NCI-H2171 treated with DMSO at 0.1 percent for 48 hours (cell line): ENCODE data around the gene DAAM2.

ENCODE experiments used
- DNase-seq: peaks from one replicate; lab custom pipeline; 2025; lab: John Stamatoyannopoulos, UW

Gene DAAM2

GRCh38 chr6:39909701-39910100, 117.5 kb downstream of the DAAM2 start:
- DNase-seq, result no peak

GRCh38 chr6:39910164-39910563, 118.0 kb downstream of the DAAM2 start:
- no peak for DNase-seq

DNA sequence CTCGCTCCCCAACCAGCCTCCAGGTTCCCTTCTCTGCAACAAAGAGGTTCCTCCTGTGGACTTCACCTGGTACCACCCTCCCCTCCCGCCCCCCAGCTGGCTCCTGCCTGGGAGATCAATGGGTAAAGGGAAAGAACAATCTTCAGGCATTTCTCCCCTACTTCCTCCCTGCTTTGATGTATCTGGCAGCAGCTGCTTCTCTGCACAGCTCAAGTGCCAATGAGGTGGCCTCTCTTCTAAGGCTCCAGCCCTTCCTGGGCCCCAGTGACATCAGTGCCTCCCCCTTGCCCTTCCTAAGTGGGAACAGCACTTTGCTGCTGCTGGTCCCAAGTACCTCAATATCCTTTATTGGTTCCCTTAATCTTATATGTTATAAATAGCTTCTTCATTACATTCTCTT, 118.6 kb downstream of the DAAM2 start:
- no peak for DNase-seq

GRCh38 chr6:39911513-39912125, 119.4 kb downstream of the DAAM2 start:
- DNase-seq, result no peak

- DNase-seq, result no peak
These were observed 120.3 kb downstream of the DAAM2 start for GRCh38 chr6:39912446-39912845.

- DNase-seq, result no peak
These were observed 121.3 kb downstream of the DAAM2 start for GRCh38 chr6:39913391-39913916.

GRCh38 chr6:39914239-39914638, 122.1 kb downstream of the DAAM2 start:
- no peak for DNase-seq

DNA sequence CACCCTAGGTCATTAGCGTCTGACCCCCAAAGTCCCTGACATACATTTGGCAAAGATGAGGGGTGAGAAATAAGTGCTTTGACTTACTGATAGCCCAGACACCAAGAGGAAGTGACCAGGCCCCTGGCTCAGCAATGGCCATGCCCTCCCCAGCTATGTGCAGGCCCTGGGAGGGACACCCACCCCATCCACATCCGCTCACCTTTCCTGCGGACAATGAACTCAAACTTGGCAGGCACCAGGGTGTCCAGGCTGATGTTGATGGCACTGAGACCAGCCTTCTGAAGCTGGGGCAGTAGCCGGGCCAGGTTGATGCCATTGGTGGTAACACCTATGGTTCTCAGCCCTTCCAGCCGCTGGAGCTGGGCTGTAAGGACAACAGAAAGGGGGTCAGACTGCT, 123.7 kb downstream of the DAAM2 start:
- DNase-seq, result no peak

DNA sequence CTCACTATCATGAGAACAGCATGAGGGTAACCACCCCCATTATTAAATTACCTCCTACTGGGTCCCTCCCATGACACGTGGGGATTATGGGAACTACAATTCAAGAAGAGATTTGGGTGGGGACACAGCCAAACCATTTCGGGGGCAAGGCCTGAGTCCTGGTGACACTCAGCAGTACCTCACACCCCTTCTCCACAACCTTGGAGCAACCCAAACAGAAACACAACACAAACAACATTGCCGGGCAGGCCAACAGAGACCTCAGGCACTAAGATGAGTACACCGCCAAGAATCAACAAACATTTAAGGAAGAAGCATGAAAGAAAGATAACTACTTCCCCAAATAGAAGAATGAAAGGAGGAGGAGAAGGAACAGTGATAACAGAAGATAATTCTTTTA, 125.2 kb downstream of the DAAM2 start:
- no peak for DNase-seq

DNA sequence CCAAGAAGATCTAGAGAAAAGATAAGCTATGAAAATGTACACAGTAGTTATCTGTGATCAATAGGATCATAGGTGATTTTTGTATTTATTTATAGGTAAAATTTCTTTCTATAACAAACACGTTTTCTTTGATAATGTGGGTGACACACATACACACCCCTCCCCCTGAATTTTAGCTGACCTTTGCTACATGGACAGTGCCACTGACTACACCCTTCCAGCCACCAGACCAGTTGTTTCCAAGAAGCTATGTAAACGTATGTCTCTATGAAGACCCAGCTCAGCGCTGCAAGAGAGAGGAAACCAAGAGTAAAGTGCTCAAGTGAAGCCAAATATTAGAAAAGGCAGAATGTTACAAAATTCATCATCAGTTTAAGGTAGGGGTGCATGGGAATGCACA, 125.8 kb downstream of the DAAM2 start:
- no peak for DNase-seq

- no peak for DNase-seq
These were observed 126.7 kb downstream of the DAAM2 start for GRCh38 chr6:39918831-39919230.

GRCh38 chr6:39920157-39920556, 128.0 kb downstream of the DAAM2 start:
- no peak for DNase-seq

DNA sequence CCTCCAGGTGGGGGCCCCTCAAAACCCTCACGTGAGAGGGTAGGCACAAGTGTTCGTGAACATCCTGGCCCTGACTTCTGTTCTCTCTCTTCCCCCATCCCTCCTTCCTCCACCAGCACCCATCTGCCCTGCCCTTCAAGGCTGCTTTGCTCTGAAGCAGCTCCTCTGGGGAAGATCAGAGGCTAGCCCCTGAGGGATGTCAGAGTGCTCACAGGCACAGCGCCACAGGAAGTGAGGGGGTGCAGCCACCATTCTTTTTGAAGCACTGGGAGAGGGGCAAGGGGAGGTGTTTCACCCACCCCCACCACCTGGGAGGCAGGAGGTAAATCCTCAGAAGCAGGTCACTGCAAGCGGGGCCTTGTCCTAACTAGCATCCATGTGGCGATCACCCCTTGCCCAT, 130.6 kb downstream of the DAAM2 start:
- no peak for DNase-seq

GRCh38 chr6:39923394-39923793, 131.2 kb downstream of the DAAM2 start:
- no peak for DNase-seq

GRCh38 chr6:39923861-39924260, 131.7 kb downstream of the DAAM2 start:
- no peak for DNase-seq

GRCh38 chr6:39924283-39924682, 132.1 kb downstream of the DAAM2 start:
- no peak for DNase-seq

- DNase-seq, result no peak
These were observed 133.2 kb downstream of the DAAM2 start for GRCh38 chr6:39925191-39925930.

DNA sequence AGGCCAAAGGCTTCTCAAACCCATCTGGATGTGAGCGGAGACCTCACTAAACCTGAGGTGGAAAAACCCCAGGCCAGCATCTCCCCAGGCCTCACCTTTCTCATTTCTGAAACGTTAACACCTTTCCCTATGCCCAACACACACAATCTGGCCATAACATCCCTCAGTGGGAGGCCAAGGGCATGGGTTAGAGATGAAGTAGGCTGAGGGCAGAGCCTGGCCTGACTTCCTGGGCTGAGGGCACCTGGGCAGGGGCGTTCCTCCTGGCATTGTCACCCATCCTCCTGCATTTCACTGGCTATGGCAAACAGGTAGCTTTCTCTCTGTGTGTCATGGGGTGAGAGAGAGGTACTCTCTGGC, 133.7 kb downstream of the DAAM2 start:
- no peak for DNase-seq

DNA sequence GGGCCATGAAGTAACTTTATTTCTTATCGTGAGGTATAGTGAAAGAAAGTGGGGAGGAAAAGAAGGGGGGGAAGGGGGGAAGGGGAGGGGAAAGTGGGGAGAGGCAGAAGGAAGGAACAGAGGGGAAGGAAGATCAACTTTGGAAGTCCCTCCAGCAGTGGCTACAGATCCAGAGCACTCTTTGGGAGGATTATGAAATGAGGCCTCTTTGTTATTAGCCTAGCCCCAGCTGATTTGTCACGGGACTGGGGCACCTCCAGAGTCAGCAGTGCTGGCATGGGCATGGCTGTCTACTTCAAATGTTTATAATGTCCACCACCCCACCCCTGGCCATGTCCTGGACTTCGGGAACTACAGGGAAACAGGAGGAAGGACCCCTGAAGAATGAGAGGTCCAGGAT, 134.5 kb downstream of the DAAM2 start:
- no peak for DNase-seq

GRCh38 chr6:39927159-39927558, 135.0 kb downstream of the DAAM2 start:
- DNase-seq, result no peak

- no peak for DNase-seq
These were observed 137.0 kb downstream of the DAAM2 start for GRCh38 chr6:39929039-39929732.

GRCh38 chr6:39929733-39930461, 137.7 kb downstream of the DAAM2 start:
- DNase-seq, result no peak

DNA sequence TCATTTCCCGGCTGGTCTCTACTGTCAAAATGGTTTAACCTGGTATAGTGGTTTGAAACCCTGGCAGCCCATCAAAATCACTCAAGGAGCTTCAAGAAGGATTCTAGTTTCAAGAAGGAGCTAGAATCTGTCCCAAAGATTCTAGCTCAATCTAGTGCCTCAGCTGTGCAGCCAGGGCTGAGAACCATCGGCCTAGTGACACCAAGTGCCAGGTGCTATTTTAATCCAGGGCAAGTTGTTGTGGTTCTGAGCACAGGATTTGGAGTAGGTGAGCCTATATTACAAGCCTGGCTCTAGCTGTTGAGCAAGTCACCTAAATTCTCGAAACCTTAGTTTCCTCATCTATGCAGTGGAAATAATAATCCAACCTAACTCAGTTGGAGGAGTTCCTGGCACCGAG, 138.4 kb downstream of the DAAM2 start:
- DNase-seq, result no peak
